GM12801 (cell line): ENCODE measurements around the gene STMN3.

Experiments used
- TF ChIP-seq, protein P1 (sequence below): IDR thresholded peaks from one replicate; pipeline ENCODE4 v1.5.1; 2011; ENCODE audit warnings: control low read depth; ENCODE audit not compliant: insufficient read length; ENCODE audit errors: extremely low read depth

STMN3 gene

DNA sequence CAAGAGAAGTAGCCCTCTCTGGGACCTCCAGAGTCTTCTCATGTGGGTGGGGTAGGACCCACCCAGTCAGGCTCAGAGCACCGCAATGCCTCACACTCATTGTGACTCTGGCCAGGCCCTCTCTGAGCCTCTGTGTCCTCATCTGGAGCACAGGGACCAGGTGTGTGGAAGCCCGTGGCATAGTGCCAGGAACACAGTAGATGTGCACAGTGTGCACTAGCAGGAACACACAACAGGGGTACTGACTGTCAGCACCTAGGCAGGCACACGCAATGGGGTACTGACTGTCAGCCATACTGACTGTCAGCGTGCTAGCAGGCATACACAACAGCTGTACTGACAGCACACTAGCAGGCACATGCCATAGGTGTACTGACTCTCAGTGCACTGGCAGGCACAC lies 2.0 kb upstream of the STMN3 start:
- TF ChIP-seq, protein P1, sequence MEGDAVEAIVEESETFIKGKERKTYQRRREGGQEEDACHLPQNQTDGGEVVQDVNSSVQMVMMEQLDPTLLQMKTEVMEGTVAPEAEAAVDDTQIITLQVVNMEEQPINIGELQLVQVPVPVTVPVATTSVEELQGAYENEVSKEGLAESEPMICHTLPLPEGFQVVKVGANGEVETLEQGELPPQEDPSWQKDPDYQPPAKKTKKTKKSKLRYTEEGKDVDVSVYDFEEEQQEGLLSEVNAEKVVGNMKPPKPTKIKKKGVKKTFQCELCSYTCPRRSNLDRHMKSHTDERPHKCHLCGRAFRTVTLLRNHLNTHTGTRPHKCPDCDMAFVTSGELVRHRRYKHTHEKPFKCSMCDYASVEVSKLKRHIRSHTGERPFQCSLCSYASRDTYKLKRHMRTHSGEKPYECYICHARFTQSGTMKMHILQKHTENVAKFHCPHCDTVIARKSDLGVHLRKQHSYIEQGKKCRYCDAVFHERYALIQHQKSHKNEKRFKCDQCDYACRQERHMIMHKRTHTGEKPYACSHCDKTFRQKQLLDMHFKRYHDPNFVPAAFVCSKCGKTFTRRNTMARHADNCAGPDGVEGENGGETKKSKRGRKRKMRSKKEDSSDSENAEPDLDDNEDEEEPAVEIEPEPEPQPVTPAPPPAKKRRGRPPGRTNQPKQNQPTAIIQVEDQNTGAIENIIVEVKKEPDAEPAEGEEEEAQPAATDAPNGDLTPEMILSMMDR, result no peak

DNA sequence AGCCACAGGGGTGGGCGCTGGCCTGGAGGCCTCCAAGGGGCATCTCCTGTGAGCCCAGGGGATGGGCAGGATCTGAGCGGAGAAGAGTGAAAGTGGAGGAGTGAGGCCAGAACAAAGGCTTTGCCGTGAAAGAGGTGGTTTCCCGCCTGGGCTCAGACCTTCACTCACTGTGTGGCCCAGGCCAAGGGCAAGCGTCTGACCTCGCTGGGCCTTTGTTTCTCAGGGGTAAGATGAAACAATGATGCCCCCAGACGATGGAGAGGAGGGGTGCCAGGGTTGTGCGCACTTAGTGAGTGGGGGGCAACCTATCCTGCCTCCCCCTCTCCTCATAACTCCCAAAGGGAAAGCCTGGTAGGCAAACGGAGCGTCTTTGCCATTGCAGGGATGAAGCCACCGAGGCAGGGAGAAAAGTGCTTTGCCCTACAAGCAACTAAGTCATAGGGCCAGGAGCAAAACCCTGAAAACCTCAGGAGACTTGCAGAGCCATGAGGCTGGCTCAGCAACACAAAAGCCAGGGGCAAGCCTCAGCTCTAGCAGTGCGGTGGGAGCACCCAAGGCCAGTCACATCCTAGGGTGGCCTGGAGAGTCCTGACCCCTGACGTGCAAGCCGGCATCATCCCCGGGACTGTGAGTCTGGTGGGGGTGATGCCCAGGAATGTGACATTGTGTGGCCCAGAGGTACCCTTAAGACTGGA lies 897 bp upstream of the STMN3 start:
- TF ChIP-seq, protein P1, result no peak

DNA sequence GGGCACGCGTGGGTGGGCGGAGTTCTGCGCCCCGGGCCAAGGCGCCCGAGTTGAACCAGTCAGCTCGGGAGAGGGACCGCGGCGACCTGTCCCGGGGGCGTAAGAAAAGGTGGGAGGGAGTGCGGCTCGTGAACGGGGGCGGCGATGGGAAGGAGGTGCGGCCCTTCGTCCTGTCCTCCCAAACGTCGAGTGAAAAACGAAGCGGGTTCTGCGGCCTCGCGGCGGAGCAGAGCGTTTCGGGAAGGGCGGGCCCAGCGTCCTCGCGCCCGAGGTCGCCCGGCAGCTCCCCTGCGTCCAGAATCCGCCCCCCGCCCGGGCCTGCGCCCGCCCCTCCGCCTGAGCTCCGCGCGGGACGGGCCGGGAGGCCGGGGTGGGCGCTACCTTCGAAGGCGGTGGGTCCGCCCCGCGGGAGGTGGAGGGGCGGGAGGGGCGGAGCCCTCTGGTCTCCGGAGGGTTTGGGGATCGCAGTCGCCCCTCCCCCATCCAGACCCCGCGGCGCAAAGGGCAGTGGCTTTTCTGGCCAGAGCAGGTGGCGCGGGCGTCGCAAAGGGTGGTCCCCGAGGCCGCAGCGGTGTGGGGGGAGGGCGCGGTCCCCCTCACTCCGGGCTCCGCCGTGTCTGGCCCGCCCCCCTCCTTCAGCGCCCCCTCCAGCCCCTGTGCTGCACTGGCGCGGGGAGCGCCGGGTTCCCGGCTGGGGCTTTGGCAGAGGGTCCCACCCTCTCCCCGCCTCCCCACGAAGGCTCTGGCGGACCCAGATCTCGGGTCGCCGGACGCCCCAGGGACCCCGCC lies 838 bp downstream of the STMN3 start:
- TF ChIP-seq, protein P1, result no peak

DNA sequence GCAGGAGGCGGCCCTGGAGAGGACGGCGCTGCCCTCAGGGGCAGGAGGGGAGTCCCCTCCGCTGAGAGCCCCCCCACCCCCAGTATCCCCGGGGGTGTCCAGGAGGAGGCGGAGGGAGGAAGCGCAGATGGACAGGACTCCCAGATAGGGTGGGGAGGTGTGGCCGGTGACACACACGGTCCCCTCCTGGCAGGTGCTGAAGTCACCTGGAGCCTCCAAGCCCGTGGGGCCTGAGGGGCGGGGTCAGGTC lies 1.4 kb downstream of the STMN3 start:
- TF ChIP-seq, protein P1, result no peak

DNA sequence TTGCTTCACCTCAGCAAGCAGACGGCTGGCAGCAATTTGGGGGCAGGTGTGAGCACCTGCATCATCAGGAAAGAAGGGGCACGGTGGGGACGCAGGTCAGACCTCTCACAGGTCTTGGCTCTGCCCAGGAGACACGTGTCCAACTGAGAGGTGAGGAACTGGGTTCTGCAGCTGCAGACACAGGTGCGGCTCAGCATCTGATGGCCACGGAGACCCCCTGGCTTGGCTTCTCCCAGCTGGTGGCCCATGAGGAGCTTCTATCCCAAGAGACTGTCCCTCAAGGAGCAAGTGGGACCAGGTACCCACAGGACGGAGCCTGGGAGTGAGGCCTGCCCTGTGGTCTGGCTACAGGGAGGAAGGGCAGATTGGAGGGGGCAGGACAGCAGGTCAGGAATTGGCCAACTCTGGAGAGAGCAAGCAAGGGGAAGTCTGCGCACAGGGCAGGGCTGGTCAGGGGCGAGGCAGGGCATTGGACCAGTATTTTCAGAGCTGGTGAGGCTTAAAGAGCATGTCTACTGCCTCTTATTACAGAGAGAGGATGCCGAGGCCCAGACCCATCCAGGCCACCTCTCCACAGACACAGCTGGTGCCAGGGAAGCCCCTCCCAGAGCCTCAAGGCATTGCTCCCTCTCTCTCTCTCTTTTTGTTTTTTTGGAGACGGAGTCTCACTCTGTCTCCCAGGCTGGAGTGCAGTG lies 4.2 kb downstream of the STMN3 start:
- TF ChIP-seq, protein P1, result no peak

DNA sequence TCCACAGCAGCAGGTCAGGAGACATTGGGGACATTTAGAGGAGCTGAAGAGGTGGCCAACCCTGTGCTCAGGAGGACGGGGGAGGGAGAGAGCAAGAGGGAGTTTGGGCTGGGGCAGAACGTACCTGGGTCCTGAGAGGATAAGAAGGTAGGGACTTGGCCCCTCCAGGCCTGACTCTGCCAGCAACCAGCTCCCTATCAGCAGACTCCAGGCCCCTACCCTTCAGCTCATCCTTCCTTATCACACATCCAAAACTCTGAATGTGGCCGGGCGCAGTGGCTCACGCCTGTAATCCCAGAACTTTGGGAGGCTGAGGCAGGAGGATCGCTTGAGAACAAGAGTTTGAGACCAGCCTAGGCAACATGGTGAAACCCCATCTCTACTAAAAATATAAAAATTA lies 5.0 kb downstream of the STMN3 start:
- TF ChIP-seq, protein P1, result no peak

DNA sequence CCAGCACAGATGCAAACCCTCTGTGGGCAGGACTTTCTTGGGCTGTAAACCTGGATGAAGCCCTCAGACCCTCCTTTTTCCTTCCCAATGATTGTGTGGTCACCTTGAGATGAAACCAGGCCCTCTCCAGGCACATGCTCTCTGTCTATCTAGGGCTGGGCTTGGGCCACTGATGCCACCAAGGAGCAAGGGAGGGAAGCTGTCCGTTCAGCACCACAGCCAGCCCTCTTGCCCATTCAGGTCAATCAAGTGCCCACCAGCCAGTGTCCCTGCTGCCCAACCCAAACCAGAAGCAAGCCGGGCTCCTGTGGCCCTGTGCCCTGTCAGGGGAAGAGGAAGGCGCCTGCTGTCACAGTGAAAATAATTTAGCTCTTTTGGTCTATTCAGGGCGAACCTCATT lies 8.0 kb downstream of the STMN3 start:
- TF ChIP-seq, protein P1, result no peak
